ENCODE measurements around the gene OR52H1.

The OR52H1 gene

DNA sequence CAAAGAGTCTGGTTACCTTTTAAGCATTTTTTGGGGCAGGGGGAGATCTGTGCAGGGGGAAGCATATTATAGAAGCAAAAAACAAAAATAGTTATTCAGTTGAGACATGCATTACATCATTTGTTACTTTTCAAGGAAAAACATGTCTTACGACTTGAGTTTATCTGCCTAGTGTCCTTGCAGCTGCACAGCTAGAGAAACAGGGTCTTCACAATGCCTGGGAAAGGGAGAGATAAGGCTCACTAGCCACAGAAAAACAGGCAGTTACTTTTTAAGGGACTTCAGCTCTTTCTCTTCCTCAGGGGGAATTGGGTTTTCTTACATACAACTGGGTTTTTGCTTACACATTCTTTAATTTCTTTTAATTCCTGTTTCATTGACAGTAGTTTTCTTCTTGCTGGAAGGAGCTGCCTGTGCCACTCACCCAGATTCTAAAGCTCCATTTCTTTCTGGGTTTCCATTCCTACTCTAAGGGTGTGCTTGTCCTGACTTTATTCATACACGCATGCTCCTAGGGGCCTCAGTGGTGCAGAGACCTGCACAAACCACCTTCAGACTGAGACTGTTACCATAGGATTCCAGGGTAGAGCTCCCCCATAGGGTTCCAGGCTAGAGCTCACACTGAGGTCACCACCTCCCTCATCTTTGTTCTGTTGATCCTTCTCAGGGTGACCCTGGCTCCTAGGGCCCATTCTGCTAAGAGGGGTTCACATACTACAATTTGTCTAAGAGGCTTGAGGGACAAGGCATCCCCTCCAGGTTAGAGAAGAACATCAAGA, 17.1 kb downstream of the OR52H1 start:
- no peak for DNase-seq

- no peak for DNase-seq
These were observed 19.8 kb downstream of the OR52H1 start for GRCh38 chr11:5528495-5528894.

GRCh38 chr11:5527716-5528115, 20.6 kb downstream of the OR52H1 start:
- no peak for DNase-seq

DNA sequence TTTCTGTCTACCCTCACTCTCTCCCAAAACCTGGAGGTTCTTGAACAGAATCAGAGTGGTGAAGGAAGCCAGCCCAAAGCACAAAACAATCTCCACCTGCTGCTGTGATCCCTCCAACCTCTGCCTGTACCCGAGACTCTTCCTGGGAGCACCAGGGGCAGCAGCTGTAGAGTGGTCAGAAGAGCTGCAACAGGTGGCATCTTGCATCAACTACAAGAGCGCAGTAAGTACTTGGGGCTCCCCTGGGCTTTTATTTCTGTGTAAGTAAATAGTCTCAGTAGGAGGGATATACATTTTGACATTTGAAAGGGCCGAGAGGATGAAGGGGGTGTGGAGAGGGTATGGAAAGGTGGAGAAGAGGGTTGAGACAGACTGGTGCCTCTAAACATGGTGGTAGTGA, 23.6 kb downstream of the OR52H1 start:
- DNase-seq: no peak

GRCh38 chr11:5522308-5522707, 26.0 kb downstream of the OR52H1 start:
- DNase-seq: no peak

DNA sequence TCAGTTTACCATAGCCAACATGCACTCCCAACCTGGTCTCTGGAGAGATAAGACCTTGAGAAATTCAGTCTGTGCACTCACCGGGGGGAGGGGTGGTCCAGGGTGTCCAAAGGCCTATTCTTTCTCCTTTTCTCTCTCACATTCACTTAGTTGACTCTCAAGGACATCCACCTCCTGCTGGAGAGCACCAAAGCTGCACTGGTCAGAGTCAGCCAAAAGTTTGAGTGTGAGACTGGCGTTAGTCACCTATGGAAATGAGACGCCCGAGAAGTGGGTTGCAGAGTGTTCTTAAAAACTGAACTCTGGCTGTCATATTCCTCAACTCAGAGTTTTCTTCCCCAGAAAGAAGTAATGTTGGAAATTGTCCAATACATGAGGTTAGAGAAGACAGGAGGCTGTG, 26.8 kb downstream of the OR52H1 start:
- DNase-seq: no peak

DNA sequence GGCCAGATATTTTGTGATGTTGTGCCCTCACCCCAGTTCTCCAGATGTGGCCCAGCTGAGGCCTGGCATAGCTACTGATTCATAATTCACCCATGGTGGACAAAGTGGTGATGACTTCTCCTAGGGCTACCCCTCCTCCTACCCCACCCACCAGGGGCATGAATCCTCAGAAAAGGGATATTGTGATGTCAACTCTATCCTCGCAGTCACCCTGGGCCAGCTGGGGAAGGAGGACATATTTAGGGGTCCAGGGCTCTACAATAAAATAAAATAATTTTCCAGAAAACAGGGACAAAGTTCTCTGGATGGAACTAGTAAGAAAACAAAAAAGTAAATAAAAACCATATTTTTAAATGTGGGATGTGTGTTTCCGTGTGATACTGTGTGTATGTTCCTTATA, 31.7 kb downstream of the OR52H1 start, which contains the start of gene UBQLNL:
Gene UBQLNL (minus strand): TSS at position 101 of the 400 bp plus-strand sequence. CDS start 258 bp downstream, outside the sequence.
- DNase-seq: no peak

- DNase-seq: no peak
These were observed 33.5 kb downstream of the OR52H1 start for GRCh38 chr11:5514841-5515240.

DNA sequence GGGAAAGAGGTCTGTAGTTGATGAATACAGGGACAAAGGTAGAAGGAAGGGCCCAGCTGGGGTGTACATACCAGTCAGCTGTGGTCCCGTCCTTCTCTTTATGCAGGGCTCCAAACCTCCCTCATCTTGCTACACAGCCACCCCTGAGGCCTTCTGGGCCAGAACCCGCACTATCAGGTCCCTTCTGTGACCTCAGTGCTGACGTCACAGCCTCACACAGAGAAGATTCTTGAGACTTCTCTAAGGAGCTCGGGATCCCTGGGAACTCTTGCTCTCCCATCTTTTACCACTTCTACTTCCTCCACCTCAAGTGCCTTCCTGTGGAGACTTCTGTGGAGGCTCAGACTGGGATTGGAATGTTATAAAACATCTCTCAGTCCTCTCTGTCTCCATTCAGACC, 38.5 kb downstream of the OR52H1 start, which contains the start of gene UBQLN3:
Gene UBQLN3 (minus strand): TSS at position 155 of the 400 bp plus-strand sequence. CDS start 399 bp downstream, outside the sequence.
- no peak for DNase-seq

GRCh38 chr11:5508605-5509004, 39.7 kb downstream of the OR52H1 start:
- no peak for DNase-seq

GRCh38 chr11:5507933-5508305, 40.4 kb downstream of the OR52H1 start:
- no peak for DNase-seq

DNA sequence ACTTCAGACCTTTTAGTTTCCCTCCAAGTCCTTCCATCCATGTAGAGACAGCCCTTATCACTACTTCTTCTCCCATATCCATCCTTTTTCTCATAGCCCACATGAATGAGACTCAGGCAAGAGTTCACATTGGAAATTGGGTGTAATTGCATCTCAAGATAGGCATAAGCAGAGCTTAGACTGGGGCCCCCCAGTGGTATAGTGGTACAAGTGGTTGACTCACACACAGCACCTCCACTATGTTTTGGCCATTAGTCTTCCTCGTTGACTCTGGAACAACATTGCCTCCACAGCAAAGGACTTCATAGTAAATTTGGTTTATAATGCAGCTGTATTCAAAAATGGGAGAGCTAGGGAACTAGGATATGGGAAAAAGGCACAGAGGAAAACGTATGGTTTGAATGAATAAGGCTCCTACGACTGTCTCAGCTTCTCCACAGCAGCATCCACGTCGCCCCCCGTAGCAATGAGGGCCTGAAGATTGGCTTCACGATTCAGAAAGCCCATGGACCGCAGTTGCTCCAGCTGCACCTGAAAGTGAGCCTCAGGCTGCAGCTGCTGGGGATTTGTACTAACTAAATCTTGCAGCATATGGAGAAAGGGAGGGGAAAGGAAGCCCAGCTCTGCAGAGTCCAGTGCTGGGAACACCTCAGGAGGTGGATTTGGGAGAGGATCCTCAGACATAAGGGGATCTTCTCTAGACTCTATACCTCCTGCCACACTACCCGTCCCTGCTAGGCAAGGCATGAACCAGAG, 41.0 kb downstream of the OR52H1 start:
- no peak for DNase-seq

DNA sequence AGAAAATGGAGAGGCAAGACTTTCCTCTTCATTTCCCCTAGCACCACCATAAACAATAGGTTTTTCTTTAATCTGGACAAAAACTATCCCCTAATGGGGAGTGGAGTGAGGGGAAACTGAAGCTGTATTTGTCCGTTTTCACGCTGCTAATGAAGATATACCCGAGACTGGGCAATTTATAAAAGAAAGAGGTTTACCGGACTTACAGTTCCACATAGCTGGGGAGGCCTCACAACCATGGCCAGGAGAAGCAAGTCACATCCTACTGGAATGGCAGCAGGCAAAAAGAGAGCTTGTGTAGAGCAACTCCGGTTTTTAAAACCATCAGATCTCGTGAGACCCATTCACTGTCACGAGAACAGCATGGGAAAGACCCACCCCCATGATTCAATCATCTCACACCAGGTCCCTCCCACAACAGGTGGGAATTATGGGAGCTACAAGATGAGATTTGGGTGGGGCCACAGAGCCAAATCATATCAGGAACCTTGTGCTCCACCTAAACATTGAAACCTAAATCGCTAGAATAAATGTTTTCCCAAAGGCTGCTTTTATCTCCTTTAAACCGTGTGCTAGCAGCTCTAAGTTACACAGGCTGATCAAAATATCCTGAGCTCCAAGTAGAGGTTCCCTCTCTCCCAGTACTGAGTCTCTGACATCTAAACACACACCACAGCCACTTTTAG, 42.8 kb downstream of the OR52H1 start:
- DNase-seq: no peak

DNA sequence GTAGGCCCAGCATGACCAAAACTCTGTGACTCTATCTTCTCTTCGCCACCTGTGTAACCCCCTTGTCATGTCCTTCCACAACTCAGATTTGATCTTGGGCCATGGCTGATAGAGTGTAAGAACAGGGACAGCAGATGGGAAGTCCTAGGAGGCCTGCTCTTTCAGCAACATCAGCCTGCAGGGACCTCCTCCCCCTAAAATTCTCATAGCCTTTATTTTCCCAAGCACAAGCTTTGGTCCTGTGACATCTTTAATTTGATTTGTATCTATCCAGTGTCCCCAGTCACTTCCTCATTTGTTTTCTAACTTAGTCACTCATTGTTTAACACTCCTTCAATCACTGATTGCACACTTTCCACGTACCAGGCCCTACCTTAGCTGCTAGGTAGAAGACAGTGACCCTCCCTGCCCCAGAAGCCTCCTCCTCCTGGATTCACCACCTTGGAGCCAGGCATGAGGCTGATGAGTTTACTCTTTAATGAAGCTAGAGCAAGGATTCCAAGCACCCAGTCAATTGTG, 43.9 kb downstream of the OR52H1 start:
- DNase-seq: no peak

DNA sequence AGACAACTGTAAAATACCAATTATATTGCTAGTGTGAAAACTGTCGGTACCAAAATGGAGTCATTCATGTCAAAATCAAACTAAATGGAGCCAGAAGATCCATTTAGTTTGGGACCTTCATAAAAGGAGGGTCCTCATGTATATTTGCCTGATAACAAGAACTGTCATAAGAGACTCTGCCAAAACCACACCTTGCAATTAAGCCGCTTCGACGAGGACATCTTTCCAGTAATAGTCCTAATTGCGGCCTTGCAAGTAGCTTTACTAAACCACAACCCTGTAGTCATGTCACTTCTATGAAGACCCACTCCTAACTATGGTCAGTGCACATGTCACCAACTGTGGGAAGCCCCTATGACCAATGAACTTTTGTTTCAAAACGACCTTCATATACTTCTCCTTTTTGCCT, 47.9 kb downstream of the OR52H1 start:
- no peak for DNase-seq

DNA sequence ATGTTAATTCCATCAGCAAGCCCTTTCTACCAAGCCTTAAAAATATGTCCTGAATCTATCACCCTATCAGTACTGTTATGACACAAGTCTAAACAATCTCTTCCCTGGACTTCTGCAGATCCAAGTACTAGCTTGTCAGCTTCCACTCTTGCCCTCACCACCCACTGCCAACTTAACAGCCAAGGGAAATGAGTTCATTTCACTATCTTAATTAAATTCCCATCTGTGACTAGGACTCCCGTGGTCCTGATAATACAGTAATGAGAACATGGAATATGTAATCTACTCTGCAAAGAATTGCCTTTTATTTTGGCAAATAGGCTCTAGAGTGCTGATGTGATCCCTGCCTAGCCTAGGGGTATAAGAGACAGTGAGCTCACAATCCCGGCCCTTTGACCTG, 48.7 kb downstream of the OR52H1 start:
- no peak for DNase-seq

Data from activated naive CD4-positive, alpha-beta T cell (primary cell).